ENCODE data around the gene COL25A1. TPM values are rescaled to one million over a fixed set of nuclear protein-coding genes. Genes with fewer than 3 reads are reported as not detected.

The COL25A1 gene
- total RNA-seq, 2 experiments from 2014 or later: not detected

- Mint-ChIP-seq H3K27me3 (ENCODE audit: low read depth) (peaks cover 18% of the 10 kb centered on the region), H3K36me3 (ENCODE audit: low read depth) (no peaks in the 10 kb centered on the region), H3K4me1 (ENCODE audit: low read depth) (peaks cover 9% of the 10 kb centered on the region), H3K9me3 (ENCODE audit: insufficient read depth) (no peaks in the 10 kb centered on the region), H3K4me3 (no peak overlapping the region), H3K27ac (no peak overlapping the region)
- ChIA-PET POLR2A (no interaction called here), CTCF (no interaction called here)
- DNase-seq (no peak), ATAC-seq (no peak)
These were observed 251.4 kb downstream of the COL25A1 start for GRCh38 chr4:109051054-109051453.

- Mint-ChIP-seq H3K27ac (no peak overlapping the region), H3K4me3 (no peak overlapping the region), H3K27me3 (ENCODE audit: low read depth) (peaks cover 13% of the 10 kb centered on the region), H3K9me3 (ENCODE audit: insufficient read depth) (no peaks in the 10 kb centered on the region), H3K36me3 (ENCODE audit: low read depth) (no peaks in the 10 kb centered on the region), H3K4me1 (ENCODE audit: low read depth) (peaks cover 9% of the 10 kb centered on the region)
- no peak for ATAC-seq
- DNase-seq: no peak
- POLR2A ChIA-PET: no interaction called here
- CTCF ChIA-PET: no interaction called here
These were observed 252.5 kb downstream of the COL25A1 start for GRCh38 chr4:109049926-109050325.

DNA sequence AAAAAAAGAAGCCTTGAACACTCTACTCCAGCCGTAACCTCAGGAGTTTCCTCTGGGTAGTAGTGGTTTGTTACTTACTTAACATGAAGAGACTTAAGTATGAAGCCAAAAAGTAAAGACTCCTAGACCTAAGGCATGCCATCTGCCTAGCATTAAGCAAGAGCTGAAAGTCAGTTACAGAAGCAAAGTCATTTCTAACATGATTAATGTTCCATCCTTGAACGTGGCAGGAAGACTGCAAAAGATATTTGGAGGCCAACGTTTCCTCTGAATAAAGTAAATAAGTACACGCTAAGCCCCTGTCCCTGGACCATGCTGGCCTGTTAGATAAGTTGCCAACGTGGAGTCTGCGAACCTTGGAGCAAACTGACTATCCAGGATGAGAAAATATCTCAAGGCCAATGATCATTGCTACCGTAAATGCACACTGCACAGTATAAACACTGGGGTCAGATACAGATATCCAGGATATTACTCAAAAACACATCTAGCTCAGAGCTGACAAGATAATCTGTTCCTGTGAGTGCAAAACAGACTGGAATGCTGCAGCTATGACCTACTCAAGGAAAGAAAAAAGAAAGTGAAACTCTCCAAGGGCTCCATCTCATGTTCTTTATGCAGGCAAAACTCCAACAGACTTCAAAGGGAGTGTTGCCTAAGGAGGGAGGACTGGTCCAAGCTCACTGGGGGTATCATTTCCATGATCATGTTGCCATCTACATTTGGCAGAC is 255.8 kb downstream of the COL25A1 start:
- DNase-seq (no peak), ATAC-seq (no peak)
- POLR2A ChIA-PET: interaction anchor here (0.6 kb wide), 1 partner anchor 1036 kb away, joined by 3 read pairs; no protein-coding TSS in a partner anchor
- CTCF ChIA-PET: no interaction called here
- Mint-ChIP-seq H3K27me3 (ENCODE audit: low read depth) (peaks cover 10% of the 10 kb centered on the region), H3K4me1 (ENCODE audit: low read depth) (peaks cover 9% of the 10 kb centered on the region), H3K36me3 (ENCODE audit: low read depth) (no peaks in the 10 kb centered on the region), H3K4me3 (no peak overlapping the region), H3K9me3 (ENCODE audit: insufficient read depth) (no peaks in the 10 kb centered on the region), H3K27ac (no peak overlapping the region)

DNA sequence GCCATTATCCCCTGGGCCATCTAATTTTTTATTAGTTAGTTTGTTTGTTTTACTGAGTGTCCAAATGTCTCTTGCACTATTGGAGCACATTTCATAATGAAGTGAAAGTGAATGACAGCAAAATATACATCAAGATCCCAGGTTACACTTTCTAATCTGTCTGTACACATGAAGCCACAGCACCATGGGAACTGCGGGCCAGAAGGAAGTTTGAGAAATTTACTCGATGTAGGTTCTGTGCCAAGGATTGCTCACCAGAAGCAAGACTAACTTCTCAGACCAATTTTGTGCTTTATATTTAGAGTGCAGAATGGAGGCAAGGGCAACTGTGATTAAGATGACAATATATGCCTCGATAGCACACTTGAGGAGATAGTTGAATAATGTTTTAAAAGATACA is 258.0 kb downstream of the COL25A1 start:
- POLR2A ChIA-PET: no interaction called here
- peaks cover 9% of the 10 kb centered on the region for H3K4me1 Mint-ChIP-seq (ENCODE audit: low read depth)
- ATAC-seq (no peak), DNase-seq (no peak)
- no peak overlapping the region for H3K27ac Mint-ChIP-seq
- no peaks in the 10 kb centered on the region for H3K9me3 Mint-ChIP-seq (ENCODE audit: insufficient read depth)
- no peaks in the 10 kb centered on the region for H3K36me3 Mint-ChIP-seq (ENCODE audit: low read depth)
- H3K4me3 Mint-ChIP-seq: no peak overlapping the region
- peaks cover 9% of the 10 kb centered on the region for H3K27me3 Mint-ChIP-seq (ENCODE audit: low read depth)
- CTCF ChIA-PET: no interaction called here

GRCh38 chr4:109043286-109043685 is 259.2 kb downstream of the COL25A1 start:
- peaks cover 9% of the 10 kb centered on the region for H3K4me1 Mint-ChIP-seq (ENCODE audit: low read depth)
- DNase-seq (no peak), ATAC-seq (no peak)
- H3K36me3 Mint-ChIP-seq (ENCODE audit: low read depth): no peaks in the 10 kb centered on the region
- H3K4me3 Mint-ChIP-seq: no peak overlapping the region
- H3K9me3 Mint-ChIP-seq (ENCODE audit: insufficient read depth): no peaks in the 10 kb centered on the region
- ChIA-PET POLR2A (no interaction called here), CTCF (no interaction called here)
- peaks cover 15% of the 10 kb centered on the region for H3K27me3 Mint-ChIP-seq (ENCODE audit: low read depth)
- H3K27ac Mint-ChIP-seq: no peak overlapping the region

DNA sequence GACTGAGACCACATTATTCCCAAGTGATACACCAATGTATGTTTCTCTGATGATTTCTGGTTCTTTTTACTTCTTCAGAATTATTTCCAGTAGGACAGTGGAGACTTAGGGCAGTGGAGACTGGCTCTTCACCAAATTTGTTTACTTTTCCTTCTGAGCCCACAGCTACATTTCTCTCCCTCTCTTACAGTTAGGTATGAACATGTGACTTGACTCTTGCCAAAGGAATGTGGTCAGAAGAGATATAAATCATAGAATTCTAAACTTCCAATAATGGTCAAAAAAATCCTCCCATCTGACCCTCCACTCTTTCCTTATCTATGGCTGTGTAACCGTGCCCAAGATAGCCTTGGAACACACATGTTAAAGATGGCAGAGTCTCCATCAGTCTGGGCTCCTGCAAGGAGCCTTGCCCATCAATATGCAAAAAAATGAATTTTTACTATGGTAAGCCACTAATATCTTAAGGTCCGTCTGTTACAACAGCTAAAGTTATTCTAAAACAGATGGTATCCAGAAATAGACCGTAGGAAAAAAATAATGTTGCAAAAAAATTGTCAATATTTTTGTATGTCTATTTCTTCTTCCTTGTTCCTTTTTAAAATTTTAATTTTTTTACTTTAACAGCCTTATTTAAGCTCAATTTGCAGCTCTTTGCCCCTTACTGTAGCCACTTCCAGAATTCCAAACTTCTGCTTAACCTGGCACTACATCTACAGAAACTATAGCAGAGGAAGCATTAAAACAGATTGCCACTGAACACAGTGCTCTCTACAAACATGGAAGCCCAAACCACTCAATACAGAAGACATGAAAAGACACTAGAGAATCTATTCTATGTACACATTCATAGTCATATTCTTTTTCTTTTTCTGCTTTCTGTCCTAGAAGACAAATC is 260.7 kb downstream of the COL25A1 start:
- no peak overlapping the region for H3K27ac Mint-ChIP-seq
- H3K27me3 Mint-ChIP-seq (ENCODE audit: low read depth): peaks cover 15% of the 10 kb centered on the region
- no peaks in the 10 kb centered on the region for H3K9me3 Mint-ChIP-seq (ENCODE audit: insufficient read depth)
- no peak for DNase-seq
- no peak overlapping the region for H3K4me3 Mint-ChIP-seq
- no peak for ATAC-seq
- H3K36me3 Mint-ChIP-seq (ENCODE audit: low read depth): no peaks in the 10 kb centered on the region
- CTCF ChIA-PET: no interaction called here
- POLR2A ChIA-PET: no interaction called here
- H3K4me1 Mint-ChIP-seq (ENCODE audit: low read depth): peaks cover 6% of the 10 kb centered on the region

GRCh38 chr4:109040441-109040840 is 262.0 kb downstream of the COL25A1 start:
- Mint-ChIP-seq H3K27ac (no peak overlapping the region), H3K27me3 (ENCODE audit: low read depth) (peaks cover 15% of the 10 kb centered on the region), H3K4me3 (no peak overlapping the region), H3K4me1 (ENCODE audit: low read depth) (no peaks in the 10 kb centered on the region), H3K36me3 (ENCODE audit: low read depth) (no peaks in the 10 kb centered on the region), H3K9me3 (ENCODE audit: insufficient read depth) (no peaks in the 10 kb centered on the region)
- POLR2A ChIA-PET: no interaction called here
- ATAC-seq: no peak
- no peak for DNase-seq
- CTCF ChIA-PET: no interaction called here

GRCh38 chr4:109037026-109037425 is 265.4 kb downstream of the COL25A1 start:
- no peak overlapping the region for H3K27ac Mint-ChIP-seq
- POLR2A ChIA-PET: no interaction called here
- no peak for DNase-seq
- no peak overlapping the region for H3K4me3 Mint-ChIP-seq
- CTCF ChIA-PET: no interaction called here
- H3K27me3 Mint-ChIP-seq (ENCODE audit: low read depth): peaks cover 9% of the 10 kb centered on the region
- no peaks in the 10 kb centered on the region for H3K9me3 Mint-ChIP-seq (ENCODE audit: insufficient read depth)
- H3K4me1 Mint-ChIP-seq (ENCODE audit: low read depth): no peaks in the 10 kb centered on the region
- H3K36me3 Mint-ChIP-seq (ENCODE audit: low read depth): no peaks in the 10 kb centered on the region
- ATAC-seq: no peak

GRCh38 chr4:109033993-109034392 is 268.5 kb downstream of the COL25A1 start:
- Mint-ChIP-seq H3K27ac (no peak overlapping the region), H3K4me3 (no peak overlapping the region), H3K4me1 (ENCODE audit: low read depth) (no peaks in the 10 kb centered on the region), H3K36me3 (ENCODE audit: low read depth) (no peaks in the 10 kb centered on the region), H3K9me3 (ENCODE audit: insufficient read depth) (no peaks in the 10 kb centered on the region), H3K27me3 (ENCODE audit: low read depth) (peaks cover 4% of the 10 kb centered on the region)
- POLR2A ChIA-PET: no interaction called here
- CTCF ChIA-PET: no interaction called here
- ATAC-seq (no peak), DNase-seq (no peak)

DNA sequence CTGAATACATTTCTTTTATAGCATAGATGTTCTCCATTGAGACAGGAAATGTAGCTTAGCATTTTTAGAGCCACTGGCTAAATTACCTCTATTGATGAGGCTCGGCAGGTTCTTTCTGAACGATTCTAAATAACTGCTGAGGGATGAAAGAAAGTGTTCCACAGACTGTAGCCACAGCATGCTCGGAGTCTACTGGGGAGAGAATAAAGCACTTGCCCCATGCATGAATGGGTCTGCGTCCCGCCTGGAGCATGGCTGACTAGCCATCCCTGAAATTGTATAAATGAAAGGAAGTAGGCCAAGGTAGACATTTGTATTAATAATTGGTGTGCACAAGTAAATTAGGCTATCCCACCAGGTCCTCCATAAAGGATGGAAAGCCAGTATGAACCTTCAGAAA is 269.8 kb downstream of the COL25A1 start:
- ChIA-PET POLR2A (no interaction called here), CTCF (no interaction called here)
- Mint-ChIP-seq H3K9me3 (ENCODE audit: insufficient read depth) (no peaks in the 10 kb centered on the region), H3K4me1 (ENCODE audit: low read depth) (no peaks in the 10 kb centered on the region), H3K36me3 (ENCODE audit: low read depth) (no peaks in the 10 kb centered on the region), H3K27ac (no peak overlapping the region), H3K27me3 (ENCODE audit: low read depth) (no peaks in the 10 kb centered on the region), H3K4me3 (no peak overlapping the region)
- DNase-seq: no peak
- no peak for ATAC-seq

- Mint-ChIP-seq H3K27ac (no peak overlapping the region), H3K4me1 (ENCODE audit: low read depth) (no peaks in the 10 kb centered on the region), H3K36me3 (ENCODE audit: low read depth) (no peaks in the 10 kb centered on the region), H3K9me3 (ENCODE audit: insufficient read depth) (no peaks in the 10 kb centered on the region), H3K4me3 (no peak overlapping the region), H3K27me3 (ENCODE audit: low read depth) (no peaks in the 10 kb centered on the region)
- DNase-seq (no peak), ATAC-seq (no peak)
- CTCF ChIA-PET: no interaction called here
- POLR2A ChIA-PET: interaction anchor here (0.5 kb wide), 1 partner anchor 789 kb away, joined by 3 read pairs; no protein-coding TSS in a partner anchor
These were observed 272.5 kb downstream of the COL25A1 start for GRCh38 chr4:109029987-109030386.

GRCh38 chr4:109027016-109027500 is 275.4 kb downstream of the COL25A1 start:
- no peaks in the 10 kb centered on the region for H3K27me3 Mint-ChIP-seq (ENCODE audit: low read depth)
- POLR2A ChIA-PET: no interaction called here
- H3K27ac Mint-ChIP-seq: no peak overlapping the region
- no peaks in the 10 kb centered on the region for H3K36me3 Mint-ChIP-seq (ENCODE audit: low read depth)
- CTCF ChIA-PET: no interaction called here
- no peaks in the 10 kb centered on the region for H3K4me1 Mint-ChIP-seq (ENCODE audit: low read depth)
- ATAC-seq (no peak), DNase-seq (no peak)
- H3K9me3 Mint-ChIP-seq (ENCODE audit: insufficient read depth): peaks cover 2% of the 10 kb centered on the region
- H3K4me3 Mint-ChIP-seq: no peak overlapping the region

All from activated CD8-positive, alpha-beta T cell treated with anti-CD3 and anti-CD28 coated beads, Interleukin-2, amount 10 ng/mL, durations not matched to agents 7 days and 5 days (primary cell).